H1 (cell line): Measurements from ENCODE around the gene TP53BP1. TPM values are rescaled to one million over a fixed set of nuclear protein-coding genes. Genes with fewer than 3 reads are reported as not detected.

Experiments used
- BACH1 ChIP-seq: IDR thresholded peaks from 2 replicates; pipeline ENCODE4 v1.6.1; 2012; ENCODE audit warnings: low read length, improper control_type of control experiment
- BRCA1 ChIP-seq: IDR thresholded peaks from 2 replicates; pipeline ENCODE4 v1.6.1; 2012; ENCODE audit warnings: low read depth, low read length, improper control_type of control experiment
- KDM5A ChIP-seq: fragments of 200-600 bp; IDR thresholded peaks from 2 replicates; pipeline ENCODE4 v1.7.1; 2012; ENCODE audit warnings: mild to moderate bottlenecking, low read length, inconsistent platforms, mixed read lengths
- polyA plus RNA-seq, 7 experiments: library from polyadenylated mRNA; depleted of rRNA in 3 of 7; stranded (reverse) in 5 of 7; unstranded in 2 of 7; fragments of >200 nt in 5 of 7; fragments of 200-250 nt in 2 of 7; gene quantifications; 1 replicate in 5 of 7; 2 replicates in 1 of 7; 4 replicates in 1 of 7; pipeline versions ENCODE4 v1.2.1 to v1.2.3, GENCODE V29; 2011 to 2013; ENCODE audit warnings: missing spikeins in 2 of 7, mixed read lengths in 2 of 7
- total RNA-seq: library from RNA; stranded (reverse); fragmentation: NEBNext Ultra II Directional; extraction: Animal tissue kit (Norgen Biotek cat#: 25700); gene quantifications from 2 replicates; pipeline ENCODE4 v1.2.1, GENCODE V29; 2021
- TF ChIP-seq, protein P1 (sequence below), 3 experiments: IDR thresholded peaks; 1 replicate in 2 of 3; 2 replicates in 1 of 3; pipeline versions ENCODE4 v1.5.1 to v1.6.1; 2011; ENCODE audit warnings: low read length in 3 of 3, mild to moderate bottlenecking in 3 of 3, inconsistent platforms in 2 of 3, low read depth in 1 of 3, moderate library complexity in 1 of 3; ENCODE audit not compliant: insufficient read depth in 1 of 3; ENCODE audit errors: control extremely low read depth in 1 of 3

Gene TP53BP1
- total and polyA plus RNA-seq, 2 of the 8 experiments (the other 6 are each of a cell fraction or from before 2014, with no cell fraction given): 34.1 to 63.6 TPM

DNA sequence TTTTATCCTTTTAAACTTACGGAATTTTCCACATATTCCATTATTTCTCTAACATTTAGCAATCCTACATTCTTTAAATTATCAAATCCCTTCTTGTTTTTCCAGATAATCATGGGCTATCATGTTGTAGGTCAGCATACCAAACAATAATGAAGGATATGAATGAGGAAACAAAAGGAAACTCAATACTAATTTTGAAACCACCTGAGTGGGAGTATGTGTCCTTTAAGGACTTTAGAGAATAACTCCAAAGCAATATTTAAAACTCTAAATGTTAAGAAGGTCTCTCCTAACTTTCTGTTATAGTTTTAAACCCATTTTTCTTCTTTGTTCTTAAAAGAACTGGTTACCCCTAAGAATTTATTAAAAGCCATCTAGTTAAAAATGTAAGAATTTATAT is 43.0 kb downstream of the TP53BP1 start (continued):
- TF ChIP-seq BRCA1 (no peak), KDM5A (no peak), BACH1 (no peak)
- TF ChIP-seq, protein P1, sequence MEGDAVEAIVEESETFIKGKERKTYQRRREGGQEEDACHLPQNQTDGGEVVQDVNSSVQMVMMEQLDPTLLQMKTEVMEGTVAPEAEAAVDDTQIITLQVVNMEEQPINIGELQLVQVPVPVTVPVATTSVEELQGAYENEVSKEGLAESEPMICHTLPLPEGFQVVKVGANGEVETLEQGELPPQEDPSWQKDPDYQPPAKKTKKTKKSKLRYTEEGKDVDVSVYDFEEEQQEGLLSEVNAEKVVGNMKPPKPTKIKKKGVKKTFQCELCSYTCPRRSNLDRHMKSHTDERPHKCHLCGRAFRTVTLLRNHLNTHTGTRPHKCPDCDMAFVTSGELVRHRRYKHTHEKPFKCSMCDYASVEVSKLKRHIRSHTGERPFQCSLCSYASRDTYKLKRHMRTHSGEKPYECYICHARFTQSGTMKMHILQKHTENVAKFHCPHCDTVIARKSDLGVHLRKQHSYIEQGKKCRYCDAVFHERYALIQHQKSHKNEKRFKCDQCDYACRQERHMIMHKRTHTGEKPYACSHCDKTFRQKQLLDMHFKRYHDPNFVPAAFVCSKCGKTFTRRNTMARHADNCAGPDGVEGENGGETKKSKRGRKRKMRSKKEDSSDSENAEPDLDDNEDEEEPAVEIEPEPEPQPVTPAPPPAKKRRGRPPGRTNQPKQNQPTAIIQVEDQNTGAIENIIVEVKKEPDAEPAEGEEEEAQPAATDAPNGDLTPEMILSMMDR (IDR thresholded peaks at IDR 0.05; ENCODE audit: control extremely low read depth in 1 of 3, insufficient read depth in 1 of 3, low read depth in 1 of 3, low read length in 3 of 3): no peak
